K562 (cell line): Measurements from ENCODE around the gene ACADM. TPM values are rescaled to one million over a fixed set of nuclear protein-coding genes. Genes with fewer than 3 reads are reported as not detected.

Experiments used
- ATAC-seq: fragments of 200-7000 bp; cut with Tn5 transposase; 3 replicates; pipeline ENCODE4 v1.9.1; 2020; ENCODE audit warnings: moderate library complexity
- BruUV-seq: library from RNA; stranded (reverse); fragments of 400-500 nt; replicated peaks from 2 replicates; lab custom pipeline; 2021; lab: Mats Ljungman, UMichigan
- CTCF ChIA-PET: fragments of 300-600 bp; formaldehyde crosslinking; extraction: SDS; loops from one replicate; lab custom pipeline; 2021; ENCODE audit warnings: low intra/inter-chr PET ratio; lab: Yijun Ruan, JAX
- POLR2A ChIA-PET: fragments of 300-600, 350-650 bp; sonication (Branson Sonifier 250); formaldehyde crosslinking; extraction: SDS; loops from one replicate; lab custom pipeline; 2021; ENCODE audit warnings: antibody characterized with exemption, inconsistent platforms; lab: Yijun Ruan, JAX
- DNase-seq, 4 experiments: peaks; one replicate each; pipeline versions ENCODE4 v3.0.0 to v3.0.0-alpha.2; 2011 to 2018; ENCODE audit warnings: low spot score in 3 of 4, mixed read lengths in 3 of 4; ENCODE audit errors: extremely low read depth in 1 of 4
- FAIRE-seq: peaks from 2 replicates; lab custom pipeline; 2011; peaks lifted over from hg19 to GRCh38; lab: Jason Lieb, UNC
- H2AFZ ChIP-seq: 2 replicates; pipeline ENCODE4 v1.6.0; 2011; ENCODE audit warnings: low read depth, low read length, control low read depth, inconsistent platforms
- H3K27ac ChIP-seq: fragments of 200-600 bp; 3 replicates; pipeline ENCODE4 v1.8.0; 2011; ENCODE audit warnings: low read depth, mild to moderate bottlenecking, control low read depth, inconsistent platforms, low read length, moderate library complexity, mixed read lengths; ENCODE audit errors: extremely low read depth
- H3K27me3 ChIP-seq, 2 experiments: fragments of 300-600 bp in 1 of 2; 2 replicates in 1 of 2; 3 replicates in 1 of 2; pipeline versions ENCODE4 v1.6.0 to v1.8.0; 2011; ENCODE audit warnings: inconsistent platforms in 2 of 2, low read length in 2 of 2, mild to moderate bottlenecking in 1 of 2, mixed read lengths in 1 of 2, moderate library complexity in 1 of 2; ENCODE audit not compliant: control insufficient read depth in 2 of 2, insufficient read depth in 2 of 2
- H3K36me3 ChIP-seq: fragments of 300-600 bp; 3 replicates; pipeline ENCODE4 v1.8.0; 2011; ENCODE audit warnings: mild to moderate bottlenecking, low read length, inconsistent platforms; ENCODE audit not compliant: control insufficient read depth, insufficient read depth
- H3K4me1 ChIP-seq, 2 experiments: fragments of 200-600 bp in 1 of 2; replicated peaks in 1 of 2; 2 replicates in 1 of 2; 3 replicates in 1 of 2; pipeline versions ENCODE4 v1.5.1 to v1.8.0; 2011; ENCODE audit warnings: inconsistent platforms in 2 of 2, low read length in 2 of 2, mild to moderate bottlenecking in 1 of 2, mixed read lengths in 1 of 2, moderate library complexity in 1 of 2; ENCODE audit not compliant: control insufficient read depth in 2 of 2, insufficient read depth in 2 of 2
- H3K4me2 ChIP-seq: 2 replicates; pipeline ENCODE4 v1.6.1; 2011; ENCODE audit warnings: low read length, control low read depth, inconsistent platforms, mixed read lengths; ENCODE audit not compliant: insufficient read depth
- H3K4me3 ChIP-seq: fragments of 200-600 bp; sonication (generic), shearing (Covaris generic); 2 replicates; pipeline ENCODE4 v1.5.1; 2016; ENCODE audit warnings: control low read depth, inconsistent platforms
- H3K79me2 ChIP-seq: fragments of 200-600 bp; 3 replicates; pipeline ENCODE4 v1.8.0; 2011; ENCODE audit warnings: low read length, inconsistent platforms; ENCODE audit not compliant: control insufficient read depth, insufficient read depth
- H3K9ac ChIP-seq, 2 experiments: 2 replicates each; pipeline versions ENCODE4 v1.6.0 to v1.6.1; 2011; ENCODE audit warnings: low read depth in 2 of 2, low read length in 2 of 2, control low read depth in 1 of 2, inconsistent platforms in 1 of 2, mild to moderate bottlenecking in 1 of 2, mixed read lengths in 1 of 2; ENCODE audit not compliant: insufficient read depth in 1 of 2
- H3K9me1 ChIP-seq: one replicate; pipeline ENCODE4 v1.6.0; 2011; ENCODE audit warnings: inconsistent platforms, mild to moderate bottlenecking, low read length, moderate library complexity; ENCODE audit not compliant: control insufficient read depth, insufficient read depth
- H3K9me3 ChIP-seq: replicated peaks from 2 replicates; pipeline ENCODE4 v1.5.1; 2011; ENCODE audit warnings: low read depth, low read length, inconsistent platforms; ENCODE audit not compliant: control insufficient read depth, insufficient read depth
- H4K20me1 ChIP-seq: replicated peaks from 2 replicates; pipeline ENCODE4 v1.6.1; 2011; ENCODE audit warnings: low read length, inconsistent platforms, mixed read lengths; ENCODE audit not compliant: control insufficient read depth, insufficient read depth
- ADNP ChIP-seq: fragments of 200-800 bp; sonication (Bioruptor generic); IDR thresholded peaks from 2 replicates; pipeline ENCODE4 v1.6.1; 2016; ENCODE audit warnings: missing genetic modification characterization, missing compliant biosample characterization
- CEBPG ChIP-seq, 3 experiments: fragments of 200-800 bp in 1 of 3; sonication (Bioruptor generic) in 1 of 3; sonication (generic) in 1 of 3; formaldehyde crosslinking in 1 of 3; IDR thresholded peaks in 2 of 3; conservative IDR thresholded peaks in 1 of 3; 2 replicates each; pipeline versions ENCODE4 v1.6.1 to v1.8.0; 2016 to 2022; ENCODE audit warnings: missing compliant biosample characterization in 2 of 3, missing genetic modification characterization in 2 of 3, mild to moderate bottlenecking in 1 of 3, missing genetic modification reagents in 1 of 3
- CREB3 ChIP-seq: fragments of 450-650 bp; conservative IDR thresholded peaks from 2 replicates; pipeline ENCODE4 v1.6.1; 2016; ENCODE audit warnings: missing genetic modification characterization, low read depth, mild to moderate bottlenecking, missing compliant biosample characterization, moderate library complexity
- HDAC1 ChIP-seq, 2 experiments: fragments of 450-650 bp; IDR thresholded peaks; 2 replicates each; pipeline ENCODE4 v1.6.1; 2016 to 2017; ENCODE audit warnings: inconsistent platforms in 1 of 2, mild to moderate bottlenecking in 1 of 2, moderate library complexity in 1 of 2
- HOXB6 ChIP-seq: fragments of 250-450 bp; sonication (Bioruptor Pico); IDR thresholded peaks from 2 replicates; pipeline ENCODE4 v1.5.1; 2022; ENCODE audit warnings: mild to moderate bottlenecking, borderline replicate concordance
- NUFIP1 ChIP-seq: fragments of 450-650 bp; IDR thresholded peaks from 2 replicates; pipeline ENCODE4 v1.6.1; 2018; ENCODE audit not compliant: partially characterized antibody
- POLR3G ChIP-seq: IDR thresholded peaks from 2 replicates; pipeline ENCODE4 v1.6.1; 2011; ENCODE audit not compliant: insufficient read length, insufficient replicate concordance; ENCODE audit errors: extremely low read depth
- ZBTB49 ChIP-seq: sonication (generic); formaldehyde crosslinking; IDR thresholded peaks from 2 replicates; pipeline ENCODE4 v1.8.0; 2022; ENCODE audit warnings: missing genetic modification reagents, mild to moderate bottlenecking, borderline replicate concordance
- ZNF395 ChIP-seq: fragments of 200-800 bp; sonication (Bioruptor generic); IDR thresholded peaks from 2 replicates; pipeline ENCODE4 v1.6.1; 2017; ENCODE audit warnings: missing genetic modification characterization, missing compliant biosample characterization
- ZNF592 ChIP-seq: fragments of 450-650 bp; IDR thresholded peaks from 2 replicates; pipeline ENCODE4 v1.6.1; 2017; ENCODE audit warnings: antibody characterized with exemption, mild to moderate bottlenecking
- WGBS: fragments of 100-300 bp; shearing (Covaris generic); methylation state at CpG from one replicate; pipeline ENCODE4 v1.1.6; 2016; ENCODE audit warnings: low coverage, mixed read lengths; ENCODE audit not compliant: insufficient coverage; ENCODE audit errors: missing lambda C conversion rate; 5-methylcytosine and 5-hydroxymethylcytosine counted together
- in situ Hi-C: fragments of 300-500 bp; cut with MboI; formaldehyde crosslinking; loops from 4 replicates; pipeline ENCODE4 v1.15.0; 2018; ENCODE audit warnings: inconsistent platforms, mixed read lengths
- intact Hi-C: fragments of 100-400 bp; cut with micrococcal nuclease; formaldehyde crosslinking; loops from 2 replicates; pipeline ENCODE4 v1.14.2; 2022
- polyA plus RNA-seq, 8 experiments: library from polyadenylated mRNA; depleted of rRNA in 4 of 8; stranded (reverse) in 5 of 8; unstranded in 3 of 8; fragments of >200 nt; fragmentation: Nextera tagmentation in 2 of 8; fragmentation: Illumina TruSeq in 1 of 8; extraction: Ambion mirVana in 2 of 8; extraction: Trizol in 1 of 8; gene quantifications; 2 replicates each; pipeline versions ENCODE4 v1.2.1 to v1.2.3, GENCODE V29; 2011 to 2014; ENCODE audit warnings: inconsistent platforms in 1 of 8, missing spikeins in 1 of 8
- total RNA-seq, 7 experiments: library from RNA; depleted of rRNA in 6 of 7; stranded (reverse); fragments of >200 nt in 6 of 7; fragmentation: Illumina TruSeq in 2 of 7; extraction: Trizol in 2 of 7; gene quantifications; 2 replicates each; pipeline versions ENCODE4 v1.2.1 to v1.2.3, GENCODE V29; 2011 to 2021; ENCODE audit warnings: low replicate concordance in 1 of 7

The ACADM gene
- total and polyA plus RNA-seq, 9 of the 15 experiments (the other 6 are each of a cell fraction or from before 2014, with no cell fraction given) = 82.5 to 156 (median 123) TPM

GRCh38 chr1:75785320-75785982, 60.9 kb downstream of the ACADM start:
- ChIA-PET POLR2A (interaction anchor here (0.6 to 3.3 kb wide), 24 partner anchors 8 to 555 kb away, joined by 3 to 32 read pairs (median 4); partner anchors contain the start of gene MSH4), CTCF (no interaction called here)
- TSS peak; percentile 90 for BruUV-seq
- H3K9me3 ChIP-seq = 0 out of 2 replicates have a peak, but pooled peaks cover 1% of the 10 kb centered on the region
- H3K36me3 ChIP-seq = peaks cover 39% of the 10 kb centered on the region
- H3K4me1 ChIP-seq = no peaks in the 10 kb centered on the region; a peak in 1 of 5 replicates
- peak overlapping the region; percentile 88 for H2AFZ ChIP-seq
- in situ Hi-C loops (loop anchor here (5.0 kb wide), 1 partner anchor 58 kb away; no protein-coding TSS in a partner anchor), intact Hi-C loops (loop anchor here (2.0 to 5.0 kb wide), 2 partner anchors 145 to 1897 kb away; partner anchors contain the start of gene ZZZ3)
- H3K27ac ChIP-seq = peak overlapping the region; percentile 95
- H3K4me2 ChIP-seq = peak overlapping the region; percentile 94
- H3K9me1 ChIP-seq = no peaks in the 10 kb centered on the region
- peak overlapping the region; percentile 88 to 95 for H3K9ac ChIP-seq
- no peaks in the 10 kb centered on the region for H3K27me3 ChIP-seq
- H4K20me1 ChIP-seq = peaks cover 28% of the 10 kb centered on the region
- peak overlapping the region; percentile 63 for H3K4me3 ChIP-seq
- under 1% methylated on average over 9 of the region's 9 CpGs for WGBS
- peak in 1 of 4 experiments; percentile 21 for DNase-seq
- FAIRE-seq = no peak
- H3K79me2 ChIP-seq = peaks cover 58% of the 10 kb centered on the region
- ATAC-seq = peak; percentile 24
- TF ChIP-seq ZNF395 (CRISPR knock-in tag) = peak; percentile 66
- 0 out of 4 replicates have a peak, but pooled peaks of 1 of the 2 experiments have one; percentile 4 for TF ChIP-seq HDAC1 (IDR thresholded peaks at IDR 0.05)
- 0 out of 2 replicates have a peak, but pooled peaks have one; percentile 30 for TF ChIP-seq ADNP (tag)
- TF ChIP-seq CREB3 (tag) = no peak
- TF ChIP-seq CEBPG (CRISPR knock-in tag; IDR thresholded peaks at IDR 0.05) = no peak
- TF ChIP-seq CEBPG (tag; conservative IDR thresholded peaks at IDR 0.05 in 1 of 2, IDR thresholded peaks at IDR 0.05 in 1 of 2) = no peak
- peak; percentile 64; the same call in 1 of the 2 replicates for TF ChIP-seq HOXB6 (CRISPR knock-in tag)
- no peak for TF ChIP-seq NUFIP1
- TF ChIP-seq ZNF592 = no peak
- no peak for TF ChIP-seq ZBTB49 (CRISPR knock-in tag)
- TF ChIP-seq POLR3G = no peak
